ENCODE measurements around the gene CLEC2B. TPM values are rescaled to one million over a fixed set of nuclear protein-coding genes. Genes with fewer than 3 reads are reported as not detected.

Gene CLEC2B
- polyA plus RNA-seq, 1 donor = 2.6 TPM

DNA sequence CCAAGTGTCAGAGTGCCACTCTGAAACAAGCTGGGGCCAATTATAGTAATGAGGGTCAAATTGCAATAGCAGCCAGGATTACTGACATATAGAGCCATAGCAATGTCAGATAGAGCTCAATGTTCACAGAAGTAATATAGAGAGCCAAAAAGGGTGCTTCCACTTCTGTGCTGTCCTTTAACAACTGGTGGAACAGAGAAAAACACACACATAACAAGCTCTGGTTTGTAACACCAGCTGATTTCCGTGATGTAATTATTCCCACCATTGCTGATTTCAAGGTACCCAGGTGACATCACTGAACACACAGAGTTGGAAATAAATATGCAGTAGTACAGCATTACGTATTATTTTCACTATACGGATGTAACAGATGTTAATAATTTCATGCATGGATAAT, 3.0 kb upstream of the CLEC2B start:
- DNase-seq = no peak

DNA sequence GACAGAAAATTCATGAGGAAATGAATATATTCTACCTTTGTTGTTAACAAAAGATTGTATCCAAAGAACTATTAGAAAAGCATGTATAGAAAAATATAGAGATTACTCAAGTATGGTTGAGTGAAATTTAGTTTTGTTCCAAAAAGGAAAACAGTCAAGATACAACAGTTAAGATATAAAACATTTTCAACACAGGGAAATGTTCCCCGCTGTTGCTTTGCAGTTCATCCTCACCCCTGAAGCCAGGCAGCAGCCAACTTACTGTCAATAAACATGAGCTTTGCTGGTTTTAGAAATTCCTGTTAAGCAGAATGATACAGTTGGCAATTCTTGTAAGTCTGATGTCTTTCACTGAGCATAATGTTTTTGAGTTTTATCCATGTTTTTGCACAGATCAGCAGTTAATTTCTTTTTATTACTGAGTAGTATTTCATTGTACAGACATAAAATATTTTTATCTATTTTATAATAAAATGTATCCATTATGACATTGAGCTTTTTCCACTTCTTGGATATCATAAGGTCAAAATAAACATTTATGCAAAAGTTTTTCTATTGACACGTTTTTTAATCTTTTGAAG, 1.2 kb upstream of the CLEC2B start:
- no peak for DNase-seq

DNA sequence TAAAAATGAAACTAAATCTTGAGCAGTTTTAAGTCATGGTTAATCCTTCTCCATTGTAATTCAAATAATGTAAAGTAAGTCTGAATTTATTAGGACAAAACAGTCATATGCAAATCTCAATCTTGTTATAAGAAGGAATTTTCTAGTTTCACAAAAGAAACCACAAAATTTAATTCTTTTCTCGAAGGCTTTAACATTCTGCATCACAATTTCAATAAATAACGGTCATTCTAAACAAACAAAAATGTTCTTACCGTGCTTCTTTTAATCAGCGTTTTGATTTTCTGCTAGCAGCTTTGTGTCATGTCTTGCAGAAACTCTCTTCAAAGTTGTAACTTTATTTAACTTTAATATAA, 225 bp downstream of the CLEC2B start:
- DNase-seq = no peak

DNA sequence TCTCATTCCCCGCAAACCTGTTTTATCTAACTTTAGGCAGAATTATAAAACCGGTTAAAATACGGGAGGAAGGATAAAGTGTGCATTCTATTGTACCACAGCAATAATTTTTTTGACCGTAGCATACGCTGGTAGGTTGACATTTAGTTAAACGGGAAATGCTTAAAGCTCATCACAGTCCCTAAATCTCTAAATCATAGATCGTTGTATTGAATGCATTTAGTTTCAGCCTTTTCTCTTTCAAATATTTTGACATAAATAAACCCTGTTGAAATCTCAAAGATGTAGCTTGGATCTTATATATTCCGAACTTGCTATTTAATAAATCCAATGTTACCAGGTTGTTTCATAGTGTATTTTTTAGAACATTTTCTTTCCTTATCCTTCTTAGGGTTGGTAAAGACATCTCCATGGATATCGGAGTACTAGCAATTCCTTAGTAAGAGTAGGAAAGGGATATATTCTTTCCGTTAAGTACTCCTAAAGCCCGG, 798 bp downstream of the CLEC2B start:
- DNase-seq = no peak

DNA sequence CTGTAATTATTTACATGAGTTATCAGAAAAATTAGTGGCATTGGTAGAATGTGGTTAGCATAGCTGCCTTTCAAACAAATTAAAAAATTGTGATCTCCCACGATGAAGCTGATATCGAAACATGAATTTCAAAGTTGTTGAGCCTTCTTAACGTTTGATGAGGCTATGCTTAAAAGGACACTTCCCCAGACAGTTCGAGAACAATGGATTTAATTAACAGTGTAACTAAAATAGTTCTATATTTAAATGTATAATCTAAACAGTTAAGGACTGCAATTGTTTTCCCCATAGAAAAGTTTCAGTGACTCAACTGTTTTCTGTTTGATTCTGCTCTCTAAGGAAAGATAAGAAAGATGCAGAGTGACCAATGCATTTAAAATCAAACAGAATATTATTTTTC, 1.6 kb downstream of the CLEC2B start:
- no peak for DNase-seq

DNA sequence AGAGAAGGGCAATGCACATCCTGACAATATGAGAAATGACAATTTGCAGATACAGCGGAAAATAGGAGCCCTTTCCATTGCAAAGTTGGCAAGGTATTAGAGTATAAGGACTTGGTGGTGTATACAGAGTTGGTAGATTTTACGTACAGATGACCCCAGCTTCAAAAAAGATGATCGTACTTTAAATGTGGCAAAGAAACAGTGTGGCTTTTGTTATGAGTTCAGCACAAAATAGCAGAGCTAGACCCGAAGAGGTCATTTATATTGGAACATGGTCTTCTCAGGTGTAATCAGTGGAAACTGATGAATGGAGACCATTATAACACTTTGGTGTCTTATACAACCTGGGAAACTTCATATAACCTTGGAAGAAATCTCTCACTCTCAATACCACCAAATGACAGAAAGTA, 2.3 kb downstream of the CLEC2B start:
- DNase-seq = no peak

DNA sequence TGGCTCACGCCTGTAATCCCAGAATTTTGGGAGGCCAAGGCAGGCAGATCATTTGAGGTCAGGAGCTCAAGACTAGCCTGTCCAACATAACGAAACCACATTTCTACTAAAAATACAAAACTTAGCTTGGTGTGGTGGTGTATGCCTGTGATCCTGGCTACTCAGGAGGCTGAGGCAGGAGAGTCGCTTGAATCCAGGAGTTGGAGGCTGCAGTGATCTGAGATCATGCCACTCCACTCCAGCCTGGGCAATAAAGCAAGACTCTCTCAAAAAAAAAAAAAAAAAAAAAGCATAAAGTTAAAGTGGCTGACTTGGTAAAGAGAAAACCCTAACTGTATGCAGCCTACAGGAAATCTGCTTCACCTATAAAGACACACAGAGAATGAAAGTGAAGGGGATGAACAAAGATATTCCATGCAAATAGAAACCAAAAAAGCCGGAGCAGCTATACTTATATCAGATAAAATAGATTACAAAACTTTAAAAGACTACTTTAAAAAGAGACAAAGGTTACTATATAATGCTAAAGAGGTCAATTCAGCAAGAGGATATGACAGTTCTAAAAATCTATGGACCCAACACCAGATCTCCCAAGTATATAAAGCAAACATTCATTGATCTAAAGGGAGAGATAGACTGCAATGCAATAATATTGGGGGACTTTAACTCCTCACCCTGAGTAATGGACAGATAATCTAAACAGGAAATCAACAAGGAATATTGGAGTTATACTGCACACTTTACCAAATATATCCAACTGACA, 4.1 kb downstream of the CLEC2B start:
- no peak for DNase-seq

DNA sequence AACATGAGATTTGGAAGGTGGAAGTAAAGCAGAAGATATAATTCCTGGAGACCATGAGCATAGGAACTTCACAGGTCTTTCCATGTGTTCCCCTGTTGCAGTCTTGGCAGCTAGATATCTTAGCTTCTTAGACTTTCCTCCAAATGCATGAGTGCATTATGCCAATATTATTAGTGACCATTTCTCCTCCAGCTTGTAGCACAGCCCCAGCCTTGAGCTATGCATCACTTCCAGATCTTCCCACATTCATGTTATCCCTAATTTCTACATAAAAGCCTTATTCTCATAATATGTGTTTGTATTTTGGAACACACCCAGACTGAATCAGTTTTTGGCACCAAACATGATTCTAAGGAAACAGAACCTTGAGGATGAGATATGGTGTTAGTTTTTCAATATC, 11.0 kb downstream of the CLEC2B start:
- no peak for DNase-seq

DNA sequence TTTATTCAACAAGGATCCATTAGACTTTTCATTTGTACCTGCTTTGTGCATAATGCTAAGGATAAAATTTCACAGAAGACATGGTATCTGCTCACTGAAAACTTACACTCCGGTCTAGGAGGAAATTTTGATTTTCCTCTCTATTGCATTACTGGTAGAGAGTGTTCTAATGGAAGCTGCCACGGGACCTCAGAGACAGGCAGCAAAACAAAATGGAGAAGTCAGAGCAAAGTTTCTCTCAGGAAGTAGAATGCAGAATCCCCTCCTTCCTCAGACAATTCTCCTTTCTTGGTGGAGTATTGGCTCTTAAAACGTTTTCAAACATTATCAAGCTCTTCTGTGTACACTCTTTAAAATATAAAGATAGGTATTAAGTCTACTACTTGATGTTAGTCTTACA, 12.3 kb downstream of the CLEC2B start:
- DNase-seq = no peak

DNA sequence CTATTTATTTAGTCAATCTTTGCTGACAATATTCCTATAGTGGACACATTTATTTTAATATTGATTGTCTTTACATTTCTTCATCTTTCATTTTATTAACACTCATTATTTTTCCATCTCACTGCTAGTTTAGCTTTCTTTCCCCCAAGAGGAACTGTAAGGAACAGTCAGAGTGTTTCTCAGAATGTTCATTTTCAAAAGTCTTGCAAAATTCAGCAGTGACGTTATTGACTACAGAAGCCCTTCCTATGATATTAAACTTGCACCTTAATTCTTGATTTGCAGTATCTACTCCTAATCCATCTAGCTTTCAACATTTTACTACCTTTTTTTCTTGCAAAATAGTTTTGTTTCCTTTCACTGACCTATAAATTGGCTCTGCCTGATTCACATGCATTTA, 13.0 kb downstream of the CLEC2B start:
- no peak for DNase-seq

DNA sequence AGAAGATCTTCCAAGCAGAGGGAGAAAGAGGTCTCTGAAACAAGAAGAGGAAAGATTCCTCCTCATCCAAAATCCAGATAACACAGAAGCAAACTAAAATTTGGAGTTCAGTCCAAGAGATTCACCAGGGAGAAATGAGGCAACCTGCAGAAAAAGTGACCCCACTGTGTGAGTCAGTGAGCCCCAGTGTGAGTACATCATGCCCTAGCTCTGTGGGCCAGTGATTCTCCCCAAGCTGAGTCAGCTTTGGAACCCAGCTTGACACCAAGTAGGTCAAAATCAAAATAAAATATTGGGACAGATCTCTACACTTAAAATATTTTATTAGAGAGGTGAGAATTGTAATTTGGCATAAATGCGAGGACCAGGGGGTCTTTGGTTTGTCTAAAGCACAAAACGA, 17.2 kb downstream of the CLEC2B start:
- DNase-seq = no peak

DNA sequence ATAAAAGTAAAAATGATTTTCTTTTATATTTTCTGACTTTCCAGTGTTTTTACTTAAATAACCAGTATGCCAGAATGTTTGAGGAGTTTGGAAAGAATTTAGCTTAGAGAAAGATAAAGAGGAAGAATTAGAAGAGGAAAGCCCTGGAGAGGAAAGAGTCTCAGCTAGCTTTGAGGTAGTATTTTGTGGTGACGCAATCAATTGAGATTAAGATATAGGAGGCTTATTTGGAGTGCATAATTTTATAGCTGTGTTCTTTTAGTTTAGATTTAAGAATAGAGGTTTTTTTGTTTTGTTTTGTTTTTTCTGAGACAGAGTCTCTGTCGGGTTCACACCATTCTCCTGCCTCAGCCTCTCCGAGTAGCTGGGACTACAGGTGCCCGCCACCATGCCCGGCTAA, 18.1 kb downstream of the CLEC2B start:
- DNase-seq = no peak

DNA sequence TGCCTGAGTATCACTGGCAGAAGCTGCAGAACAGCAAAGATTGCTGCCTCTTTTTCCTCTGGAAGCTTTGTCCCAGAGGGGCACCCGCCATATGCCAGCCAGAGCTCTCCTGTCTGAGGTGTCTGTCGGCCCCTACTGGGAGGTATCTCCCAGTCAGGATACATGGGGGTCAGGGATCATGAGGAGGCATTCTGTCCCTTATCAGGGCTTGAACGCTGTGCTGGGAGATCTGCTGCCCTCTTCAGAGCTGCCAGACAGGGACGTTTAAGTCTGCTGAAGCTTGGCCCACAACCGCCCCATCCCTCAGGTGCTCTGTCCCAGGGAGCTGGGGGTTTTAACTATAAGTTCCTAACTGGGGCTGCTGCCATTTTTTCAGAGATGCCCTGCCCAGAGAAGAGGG, 20.3 kb downstream of the CLEC2B start:
- no peak for DNase-seq

DNA sequence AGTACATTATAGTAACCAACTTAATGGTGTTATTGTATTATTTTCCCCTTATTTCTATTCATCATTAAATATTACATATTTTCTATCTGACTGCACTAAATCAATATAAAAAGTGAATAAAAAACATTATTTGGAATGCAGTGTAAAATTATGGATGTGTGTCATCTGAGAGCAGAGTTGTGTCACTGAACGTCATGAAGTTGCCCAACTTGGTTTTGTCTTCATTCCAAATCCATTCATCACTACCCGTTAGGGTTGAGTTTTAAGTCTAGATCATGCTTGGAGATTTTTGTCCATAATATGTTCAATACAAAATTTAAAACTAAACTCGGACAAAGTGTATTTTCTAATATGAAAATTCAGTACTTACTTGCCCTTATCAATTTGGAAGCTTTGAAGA, 25.7 kb downstream of the CLEC2B start:
- DNase-seq = no peak

DNA sequence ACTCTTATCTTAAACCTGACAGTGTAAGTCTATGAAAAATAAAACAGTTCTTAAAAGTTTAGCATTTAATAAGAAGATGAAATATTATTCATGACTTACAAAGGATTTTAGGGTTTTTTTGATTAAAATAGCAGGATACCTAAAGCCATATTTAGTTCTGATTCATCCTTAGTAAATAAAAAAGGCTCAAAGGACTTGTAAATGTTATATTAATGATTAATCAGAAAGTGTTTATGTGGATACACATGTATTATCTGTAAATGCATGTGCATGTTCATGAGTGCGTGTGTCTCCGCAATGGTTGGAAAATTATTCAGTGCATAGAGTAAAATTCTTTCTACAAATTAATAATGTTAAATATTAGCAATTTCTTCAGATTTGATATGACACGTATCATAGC, 37.4 kb downstream of the CLEC2B start:
- DNase-seq = no peak

DNA sequence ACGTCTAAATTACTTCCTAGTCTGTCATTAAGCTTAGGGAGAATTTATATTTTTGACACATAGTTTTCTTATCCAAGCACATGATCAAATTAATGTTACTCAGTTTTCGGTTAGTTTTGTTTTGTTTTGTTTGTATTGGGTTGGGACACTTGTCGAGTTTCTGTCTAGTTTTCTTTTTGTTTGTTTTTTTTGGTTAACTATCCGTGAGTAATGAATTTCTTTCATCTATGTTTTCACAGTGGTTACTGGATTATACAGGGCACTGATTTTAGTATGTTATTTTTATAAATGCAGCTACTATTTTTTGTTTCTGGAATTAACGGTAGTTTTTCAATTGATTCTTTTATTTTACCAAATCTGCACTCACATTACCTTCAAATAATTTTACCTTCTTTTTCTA, 39.2 kb downstream of the CLEC2B start:
- no peak for DNase-seq

DNA sequence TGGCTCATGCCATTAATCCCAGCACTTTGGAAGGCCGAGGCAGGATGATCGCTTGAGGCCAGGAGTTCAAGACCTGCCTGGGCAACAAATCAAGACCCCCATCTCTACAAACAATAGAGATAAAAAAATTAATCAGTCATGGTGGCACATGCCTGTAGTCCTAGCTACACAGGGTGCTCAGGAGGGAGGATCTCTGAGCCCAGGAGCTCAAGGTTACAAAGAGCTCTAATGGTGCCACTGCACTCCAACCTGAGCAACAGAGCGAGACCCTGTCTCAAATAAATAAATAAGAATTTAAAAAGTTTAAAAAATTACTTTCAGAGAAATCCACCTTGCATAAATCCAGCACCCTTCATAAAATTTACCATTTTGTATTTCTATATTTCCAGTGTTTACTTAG, 39.7 kb downstream of the CLEC2B start:
- DNase-seq = no peak

DNA sequence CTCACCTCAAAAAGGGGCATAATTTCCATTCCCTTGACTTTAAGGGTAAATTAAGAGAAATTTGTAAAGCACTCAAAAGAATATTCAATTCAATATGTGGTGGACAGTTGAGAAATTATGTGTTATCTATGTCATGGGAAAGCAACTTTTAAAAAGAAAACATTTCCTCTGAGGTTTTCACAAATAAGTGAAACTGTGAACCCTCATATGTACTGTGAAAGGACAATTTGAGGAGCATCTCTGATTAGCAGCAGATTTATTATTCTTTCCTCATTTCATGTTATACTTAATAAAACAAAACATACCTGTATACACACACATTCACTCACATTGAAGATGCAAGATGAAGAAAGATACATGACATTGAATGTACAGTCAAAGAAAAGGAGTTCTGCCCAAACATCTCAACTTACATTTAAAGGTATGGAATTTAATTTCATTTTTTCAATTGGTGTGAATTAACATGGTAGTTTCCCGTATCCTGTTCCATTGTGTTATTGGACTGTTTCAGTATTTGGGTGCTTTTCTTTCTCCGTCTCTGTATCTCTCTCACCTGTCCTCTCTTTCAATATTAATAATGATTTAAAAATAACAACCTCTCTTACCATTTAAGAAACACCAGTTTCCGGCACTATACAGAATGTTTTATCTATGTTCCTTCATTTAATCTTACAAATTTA, 41.8 kb downstream of the CLEC2B start, which contains the start of gene KLRF1:
Gene KLRF1 (plus strand): TSS at position 273 of the 680 bp plus-strand sequence. CDS start 64 bp downstream, at position 337.
- no peak for DNase-seq

DNA sequence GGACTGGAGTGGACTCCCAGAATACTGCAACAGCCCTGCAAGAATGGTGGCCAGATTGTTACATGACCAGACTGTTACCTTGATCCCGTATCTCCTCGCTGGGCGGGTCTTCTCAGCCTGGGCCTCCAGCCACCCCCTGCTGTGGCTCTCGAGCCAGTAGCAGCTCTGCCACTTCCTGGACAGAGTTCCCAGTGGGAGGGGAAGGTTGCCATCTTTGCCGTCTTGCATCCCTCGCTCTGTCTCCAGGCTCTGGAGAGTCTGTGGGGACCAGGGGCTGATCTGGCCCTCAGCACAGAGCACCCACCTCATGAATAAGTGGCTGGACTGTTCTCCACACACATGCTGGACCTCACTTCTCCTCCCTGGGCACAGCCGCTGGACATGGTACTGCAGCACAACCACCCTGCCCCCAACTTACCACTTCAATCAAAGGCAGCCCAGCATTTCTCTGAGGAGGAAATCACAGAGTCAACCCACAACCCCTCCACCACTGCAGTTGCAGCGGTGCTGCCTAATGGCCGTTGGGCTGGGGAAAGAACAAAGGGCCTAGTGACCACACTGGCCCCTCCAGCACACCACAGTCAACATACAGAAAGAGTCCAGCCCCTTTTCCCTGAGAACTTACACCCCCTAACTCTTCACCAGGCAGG, 48.7 kb downstream of the CLEC2B start:
- no peak for DNase-seq

DNA sequence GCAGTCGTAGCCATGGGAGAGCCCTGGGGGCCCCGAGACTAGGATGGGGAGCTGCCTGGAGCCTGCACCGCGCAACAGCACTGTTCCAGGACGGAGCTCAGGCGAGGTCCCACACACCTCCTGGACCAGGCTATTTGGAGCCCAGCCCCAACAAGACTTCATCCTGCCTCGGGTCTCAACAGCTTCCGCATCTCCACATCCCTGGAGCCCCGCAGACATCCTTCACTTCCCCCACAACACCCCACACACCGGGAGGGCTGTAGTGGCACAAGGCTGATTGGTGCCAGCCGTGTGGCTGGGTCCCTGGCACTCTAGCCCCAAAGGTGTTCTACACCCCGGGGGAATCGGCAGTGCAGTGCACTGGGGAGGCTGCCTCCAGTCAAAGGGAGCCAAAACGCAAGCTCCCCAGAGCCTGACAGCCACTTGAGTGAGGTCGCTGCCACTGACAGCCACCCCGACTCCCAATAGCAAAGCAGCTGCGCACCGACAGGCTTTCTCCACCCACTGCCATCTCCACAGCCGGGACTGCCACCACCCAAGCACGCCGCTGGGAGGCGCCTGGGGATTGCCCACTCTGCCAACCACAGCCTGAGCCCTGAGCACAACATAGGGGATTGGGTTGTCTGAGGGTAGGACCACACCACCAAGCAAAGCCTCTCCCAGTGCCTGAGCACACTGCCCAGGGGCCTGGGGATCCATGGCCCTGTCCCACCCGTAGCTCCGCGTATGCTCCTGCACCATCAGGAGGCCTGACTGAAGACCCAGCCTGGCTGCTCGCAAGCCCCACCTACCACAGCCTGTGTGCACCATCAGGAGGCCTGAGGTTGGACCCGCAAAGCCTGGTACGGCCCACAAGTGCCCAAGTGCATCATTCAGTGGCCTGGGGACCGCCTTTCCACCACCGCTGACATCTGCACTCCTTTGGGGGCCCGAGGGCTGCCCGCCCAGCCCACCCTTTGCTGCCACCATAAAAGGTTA, 55.0 kb downstream of the CLEC2B start:
- no peak for DNase-seq

DNA sequence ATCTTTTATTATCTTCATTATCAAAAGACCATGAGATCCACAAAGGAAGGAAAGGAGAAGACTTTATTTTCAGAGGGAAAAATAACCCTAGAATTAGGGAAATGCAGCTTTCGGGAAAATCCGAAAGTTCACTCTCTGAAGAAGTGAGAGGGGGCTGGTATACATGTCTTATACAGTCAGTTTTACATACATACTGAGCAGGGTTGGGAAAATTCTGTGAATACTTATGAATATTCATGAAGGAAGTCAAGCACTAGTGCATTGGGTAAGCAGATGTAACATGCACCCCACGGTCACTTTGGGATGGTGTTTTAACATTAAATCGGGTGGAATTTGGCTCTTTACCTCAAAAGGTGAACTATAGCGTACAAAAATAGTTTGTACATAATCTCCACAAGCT, 57.5 kb downstream of the CLEC2B start:
- no peak for DNase-seq

DNA sequence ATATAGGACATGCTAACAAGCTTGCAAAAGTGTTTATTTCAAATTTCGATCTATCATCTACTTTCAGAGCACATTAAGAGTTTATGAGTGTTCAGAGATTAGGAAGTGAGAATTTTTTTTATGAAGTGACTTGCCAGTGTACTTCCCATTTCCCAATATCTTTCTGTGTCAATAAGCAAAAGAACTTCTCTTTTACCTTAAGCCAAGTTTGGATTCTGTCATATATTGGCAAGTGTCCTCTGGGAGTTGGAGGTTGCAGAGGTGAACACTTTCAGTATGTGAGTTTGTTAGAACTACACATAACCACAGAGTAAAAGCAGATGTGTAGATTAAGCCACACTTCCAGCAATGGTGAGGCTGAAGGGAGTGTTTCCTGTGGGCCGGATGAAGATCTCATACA, 58.5 kb downstream of the CLEC2B start:
- no peak for DNase-seq

All from left kidney (tissue), 2 donors.